ENCODE data around the gene AK9. TPM values are rescaled to one million over a fixed set of nuclear protein-coding genes. Genes with fewer than 3 reads are reported as not detected.

The AK9 gene
- total and polyA plus RNA-seq, 2 of the 8 experiments (the other 6 are each of a cell fraction or from before 2014, with no cell fraction given) = 1.8 to 2.2 TPM

DNA sequence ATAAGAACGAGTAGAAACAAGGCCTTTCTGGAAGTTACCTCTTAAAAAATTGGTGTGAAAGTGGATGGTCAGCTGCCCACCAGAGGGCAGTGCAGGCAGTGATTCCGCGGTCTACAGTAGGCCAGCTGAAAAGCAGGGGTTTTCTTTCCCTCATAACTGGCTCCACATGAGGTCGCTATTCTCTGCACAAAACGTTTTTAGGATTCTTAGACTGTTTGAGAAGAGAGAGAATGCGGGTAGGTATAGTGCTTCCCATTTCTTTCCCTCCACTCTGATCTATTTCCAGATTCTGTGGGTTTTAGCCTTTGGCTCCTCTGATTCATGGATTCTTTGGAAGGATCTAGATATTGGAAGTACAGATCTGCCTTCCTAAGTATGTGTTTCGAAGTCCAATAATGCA lies 14.3 kb upstream of the AK9 start:
- Histone ChIP-seq H2BK12ac (ENCODE audit: low read depth, low read length) (no peak overlapping the region), H4K5ac (ENCODE audit: insufficient read length, low read depth, low read length) (no peak overlapping the region), H2AK5ac (ENCODE audit: low read depth, low read length) (no peak overlapping the region), H3K9me3 (ENCODE audit: insufficient read depth in 2 of 2, low read depth in 1 of 2, low read length in 1 of 2) (peaks cover 0 to 3% of the 10 kb centered on the region in 2 experiments; a peak in 2 of 4 replicates), H3K27ac (ENCODE audit: low read depth, low read length) (no peak overlapping the region), H4K20me1 (replicated peaks in 1 of 2; ENCODE audit: control insufficient read depth in 1 of 2, insufficient read depth in 2 of 2, low read length in 2 of 2) (no peaks in the 10 kb centered on the region), H2BK5ac (ENCODE audit: low read depth, low read length) (no peak overlapping the region), H3K27me3 (replicated peaks in 1 of 4; ENCODE audit: control insufficient read depth in 3 of 4, extremely low read depth in 1 of 4, insufficient read depth in 3 of 4, low read length in 3 of 4) (no peaks in the 10 kb centered on the region), H3K18ac (ENCODE audit: extremely low read depth, low read length) (no peak overlapping the region), H2AFZ (ENCODE audit: low read length) (no peak overlapping the region), H4K91ac (replicated peaks; ENCODE audit: insufficient read length, low read length) (no peak overlapping the region), H2BK120ac (replicated peaks; ENCODE audit: low read depth, low read length) (no peak overlapping the region), H3K4me1 (replicated peaks in 1 of 4; ENCODE audit: control insufficient read depth in 3 of 4, insufficient read depth in 4 of 4, low read length in 3 of 4) (peaks cover 0 to 5% (median 3%) of the 10 kb centered on the region in 4 experiments; a peak in 5 of 7 replicates), H3K4me2 (ENCODE audit: insufficient read depth in 1 of 2, low read depth in 2 of 2, low read length in 2 of 2) (no peak overlapping the region), H3K79me2 (ENCODE audit: control insufficient read depth in 1 of 2, insufficient read depth in 2 of 2, low read length in 2 of 2) (peaks cover 0 to 27% of the 10 kb centered on the region in 2 experiments; a peak in 2 of 4 replicates), H3K9ac (replicated peaks in 1 of 4; ENCODE audit: extremely low read depth in 1 of 4, low read depth in 3 of 4, low read length in 3 of 4) (no peak overlapping the region), H4K8ac (ENCODE audit: extremely low read depth, insufficient read depth, low read length) (no peak overlapping the region), H3K36me3 (ENCODE audit: control insufficient read depth in 2 of 4, insufficient read depth in 4 of 4, low read length in 3 of 4) (no peaks in the 10 kb centered on the region), H3K79me1 (ENCODE audit: low read depth, low read length) (0 out of 2 replicates have a peak, but pooled peaks cover 4% of the 10 kb centered on the region), H3K14ac (ENCODE audit: insufficient read length) (no peak overlapping the region), H3K23me2 (ENCODE audit: low read depth, low read length) (no peaks in the 10 kb centered on the region), H3K56ac (replicated peaks; ENCODE audit: insufficient read length, low read depth, low read length) (no peak overlapping the region), H3K4me3 (ENCODE audit: extremely low read depth in 1 of 4, insufficient read depth in 2 of 4, low read depth in 3 of 4, low read length in 4 of 4) (no peak overlapping the region), H2BK20ac (ENCODE audit: low read length) (no peak overlapping the region), H3K4ac (replicated peaks; ENCODE audit: insufficient read length, low read depth, low read length) (no peak overlapping the region), H2BK15ac (ENCODE audit: low read length) (no peak overlapping the region), H3K23ac (ENCODE audit: insufficient read length) (no peak overlapping the region)
- POLR2A ChIA-PET (ENCODE audit: partially characterized antibody) = no interaction called here
- CTCF ChIA-PET (ENCODE audit: partially characterized antibody) = interaction anchor here (0.9 to 7.8 kb wide), 27 partner anchors 9 to 685 kb away, joined by 3 to 129 read pairs (median 5); no protein-coding TSS in a partner anchor
- FAIRE-seq (peak; percentile 100), DNase-seq (ENCODE audit: low read depth in 1 of 2, low spot score in 2 of 2) (peak; percentile 75 to 83)
- peak; percentile 99 to 100 for TF ChIP-seq RAD21 (IDR thresholded peaks at IDR 0.05 in 1 of 2, conservative IDR thresholded peaks at IDR 0.05 in 1 of 2; ENCODE audit: low read depth in 2 of 2, low read length in 2 of 2)
- TF ChIP-seq SAP30 (IDR thresholded peaks at IDR 0.05; ENCODE audit: insufficient read depth, insufficient replicate concordance, low read length) = no peak
- TF ChIP-seq CTCF (IDR thresholded peaks at IDR 0.05; ENCODE audit: control extremely low read depth in 1 of 3, insufficient read depth in 1 of 3, low read depth in 1 of 3, low read length in 3 of 3) = peak; percentile 88 to 99 (median 98)
- 20% methylated on average over 7 of the region's 7 CpGs; no CpG with 5 or more reads in 1 of the 2 experiments for WGBS, 2 experiments (ENCODE audit: extremely low coverage in 1 of 2, insufficient coverage in 1 of 2, insufficient read length in 1 of 2, insufficient replicate concordance in 2 of 2, low coverage in 1 of 2, low lambda C conversion rate in 2 of 2, missing lambda C conversion rate in 1 of 2)
